ENCODE results near the gene RYR3.

RYR3 gene

DNA sequence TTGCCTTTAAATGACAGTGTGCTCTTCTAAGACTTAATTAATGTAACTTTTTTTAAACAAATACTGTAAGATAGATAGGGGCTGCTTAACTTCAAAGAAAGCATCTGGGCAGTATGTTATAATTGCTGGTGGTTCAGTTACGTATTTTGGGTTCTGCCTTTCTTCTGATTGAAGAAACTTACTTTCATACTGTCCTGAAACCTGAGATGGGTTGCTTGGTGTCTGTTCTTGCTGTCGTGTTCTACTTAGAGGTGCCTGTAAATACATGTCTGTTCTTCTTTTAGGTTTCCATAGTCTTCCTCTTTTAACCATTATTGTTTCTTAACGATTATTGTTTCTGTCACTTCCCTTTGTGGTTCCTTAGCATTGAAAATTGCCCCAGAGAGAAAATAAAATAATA lies 359.8 kb downstream of the RYR3 start:
- no peak for ATAC-seq
- TF ChIP-seq, protein P1, sequence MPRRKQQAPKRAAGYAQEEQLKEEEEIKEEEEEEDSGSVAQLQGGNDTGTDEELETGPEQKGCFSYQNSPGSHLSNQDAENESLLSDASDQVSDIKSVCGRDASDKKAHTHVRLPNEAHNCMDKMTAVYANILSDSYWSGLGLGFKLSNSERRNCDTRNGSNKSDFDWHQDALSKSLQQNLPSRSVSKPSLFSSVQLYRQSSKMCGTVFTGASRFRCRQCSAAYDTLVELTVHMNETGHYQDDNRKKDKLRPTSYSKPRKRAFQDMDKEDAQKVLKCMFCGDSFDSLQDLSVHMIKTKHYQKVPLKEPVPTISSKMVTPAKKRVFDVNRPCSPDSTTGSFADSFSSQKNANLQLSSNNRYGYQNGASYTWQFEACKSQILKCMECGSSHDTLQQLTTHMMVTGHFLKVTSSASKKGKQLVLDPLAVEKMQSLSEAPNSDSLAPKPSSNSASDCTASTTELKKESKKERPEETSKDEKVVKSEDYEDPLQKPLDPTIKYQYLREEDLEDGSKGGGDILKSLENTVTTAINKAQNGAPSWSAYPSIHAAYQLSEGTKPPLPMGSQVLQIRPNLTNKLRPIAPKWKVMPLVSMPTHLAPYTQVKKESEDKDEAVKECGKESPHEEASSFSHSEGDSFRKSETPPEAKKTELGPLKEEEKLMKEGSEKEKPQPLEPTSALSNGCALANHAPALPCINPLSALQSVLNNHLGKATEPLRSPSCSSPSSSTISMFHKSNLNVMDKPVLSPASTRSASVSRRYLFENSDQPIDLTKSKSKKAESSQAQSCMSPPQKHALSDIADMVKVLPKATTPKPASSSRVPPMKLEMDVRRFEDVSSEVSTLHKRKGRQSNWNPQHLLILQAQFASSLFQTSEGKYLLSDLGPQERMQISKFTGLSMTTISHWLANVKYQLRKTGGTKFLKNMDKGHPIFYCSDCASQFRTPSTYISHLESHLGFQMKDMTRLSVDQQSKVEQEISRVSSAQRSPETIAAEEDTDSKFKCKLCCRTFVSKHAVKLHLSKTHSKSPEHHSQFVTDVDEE (CRISPR knock-in tag; IDR thresholded peaks at IDR 0.05): no peak
- TF ChIP-seq ZC3H10 (CRISPR knock-in tag; IDR thresholded peaks at IDR 0.05) (no peak), GLIS3 (CRISPR knock-in tag; IDR thresholded peaks at IDR 0.05) (no peak), CSDC2 (CRISPR knock-in tag; IDR thresholded peaks at IDR 0.05) (no peak)
- TF ChIP-seq, protein P2, sequence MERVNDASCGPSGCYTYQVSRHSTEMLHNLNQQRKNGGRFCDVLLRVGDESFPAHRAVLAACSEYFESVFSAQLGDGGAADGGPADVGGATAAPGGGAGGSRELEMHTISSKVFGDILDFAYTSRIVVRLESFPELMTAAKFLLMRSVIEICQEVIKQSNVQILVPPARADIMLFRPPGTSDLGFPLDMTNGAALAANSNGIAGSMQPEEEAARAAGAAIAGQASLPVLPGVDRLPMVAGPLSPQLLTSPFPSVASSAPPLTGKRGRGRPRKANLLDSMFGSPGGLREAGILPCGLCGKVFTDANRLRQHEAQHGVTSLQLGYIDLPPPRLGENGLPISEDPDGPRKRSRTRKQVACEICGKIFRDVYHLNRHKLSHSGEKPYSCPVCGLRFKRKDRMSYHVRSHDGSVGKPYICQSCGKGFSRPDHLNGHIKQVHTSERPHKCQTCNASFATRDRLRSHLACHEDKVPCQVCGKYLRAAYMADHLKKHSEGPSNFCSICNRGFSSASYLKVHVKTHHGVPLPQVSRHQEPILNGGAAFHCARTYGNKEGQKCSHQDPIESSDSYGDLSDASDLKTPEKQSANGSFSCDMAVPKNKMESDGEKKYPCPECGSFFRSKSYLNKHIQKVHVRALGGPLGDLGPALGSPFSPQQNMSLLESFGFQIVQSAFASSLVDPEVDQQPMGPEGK (CRISPR knock-in tag; IDR thresholded peaks at IDR 0.05; ENCODE audit: borderline replicate concordance): no peak

DNA sequence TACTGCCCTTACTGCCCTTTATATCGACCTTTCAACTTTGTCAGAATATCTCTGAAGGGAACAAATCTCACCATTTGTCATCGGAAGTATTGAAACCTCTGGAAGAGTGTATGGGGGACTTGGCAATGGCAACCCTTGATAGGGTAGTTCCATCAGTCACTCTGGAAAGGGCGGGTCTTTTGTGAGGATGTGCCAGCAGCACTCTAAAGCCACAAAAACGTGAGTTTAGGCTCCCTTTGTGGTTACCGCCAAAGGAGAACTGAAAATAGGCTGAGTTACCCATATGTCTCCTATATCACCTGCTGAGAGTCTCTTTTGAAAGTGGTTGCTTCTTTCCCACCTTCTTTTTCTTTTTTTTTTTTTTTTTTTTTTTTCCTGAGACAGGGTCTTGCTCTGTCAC lies 360.7 kb downstream of the RYR3 start:
- ATAC-seq: no peak
- TF ChIP-seq ISL1 (CRISPR knock-in tag; IDR thresholded peaks at IDR 0.05): no peak
- no peak for TF ChIP-seq TOX (CRISPR knock-in tag; IDR thresholded peaks at IDR 0.05; ENCODE audit: borderline replicate concordance)

DNA sequence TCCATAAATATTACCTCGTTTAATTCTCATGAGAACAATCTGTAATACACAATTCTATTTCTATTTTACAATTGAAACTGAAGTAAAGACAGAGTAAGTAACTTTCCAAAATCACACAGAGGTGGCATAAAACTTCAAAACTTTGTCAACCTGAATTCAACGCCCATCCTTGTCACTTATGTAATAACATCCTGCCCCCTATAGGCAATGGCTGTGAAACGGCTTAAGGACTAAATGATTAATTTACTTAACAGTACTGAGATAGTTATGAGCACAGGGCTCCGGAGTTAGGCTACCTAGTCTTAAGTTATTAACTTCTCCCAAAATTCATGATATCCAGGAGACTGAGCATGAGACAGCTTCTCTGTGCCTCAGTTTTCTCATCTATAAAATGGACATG lies 364.5 kb downstream of the RYR3 start:
- TF ChIP-seq TOX (CRISPR knock-in tag; IDR thresholded peaks at IDR 0.05; ENCODE audit: borderline replicate concordance): no peak
- no peak for TF ChIP-seq ZNF70 (CRISPR knock-in tag; IDR thresholded peaks at IDR 0.05)
- TF ChIP-seq ZFP3 (CRISPR knock-in tag; IDR thresholded peaks at IDR 0.05): no peak
- TF ChIP-seq ZNF8 (CRISPR knock-in tag; IDR thresholded peaks at IDR 0.05): no peak
- no peak for TF ChIP-seq ZFP30 (CRISPR knock-in tag; IDR thresholded peaks at IDR 0.05)
- TF ChIP-seq, protein P2 (CRISPR knock-in tag; IDR thresholded peaks at IDR 0.05; ENCODE audit: borderline replicate concordance): no peak
- no peak for TF ChIP-seq CSDC2 (CRISPR knock-in tag; IDR thresholded peaks at IDR 0.05)
- TF ChIP-seq RARB (CRISPR knock-in tag; IDR thresholded peaks at IDR 0.05): no peak
- ATAC-seq: peak; percentile 65; the same call in 2 of the 3 replicates

DNA sequence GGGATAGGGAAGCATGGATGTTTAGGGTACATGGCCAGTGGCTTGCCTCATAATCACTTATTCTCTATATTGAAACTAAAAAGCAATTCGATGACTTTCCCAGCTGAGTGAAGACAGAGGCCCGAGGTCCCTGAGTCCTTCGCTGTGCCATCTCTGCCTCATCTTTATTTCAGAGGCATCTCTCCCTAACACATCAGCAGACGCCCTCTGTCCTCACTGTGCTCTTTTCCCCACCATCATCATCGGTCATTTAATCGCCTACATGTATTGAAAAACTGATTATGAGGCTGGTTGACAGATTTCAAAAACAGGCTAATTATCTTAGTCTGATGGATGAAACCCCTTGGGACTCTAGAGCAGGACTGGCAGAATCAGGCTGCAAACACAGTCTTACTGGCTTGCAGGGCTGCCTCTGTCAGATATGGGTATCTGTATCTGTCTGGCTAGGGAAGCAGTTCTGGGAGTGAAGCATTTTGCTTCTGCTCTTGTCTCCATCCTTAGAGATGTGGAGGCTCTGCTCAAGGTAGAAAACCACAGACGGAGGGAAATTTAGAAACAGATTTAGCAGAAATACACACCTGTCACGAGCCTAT lies 366.6 kb downstream of the RYR3 start:
- ATAC-seq: no peak
- no peak for TF ChIP-seq ZFP30 (CRISPR knock-in tag; IDR thresholded peaks at IDR 0.05)
- TF ChIP-seq BACH2 (CRISPR knock-in tag; IDR thresholded peaks at IDR 0.05; ENCODE audit: borderline replicate concordance): no peak
- TF ChIP-seq ZC3H10 (CRISPR knock-in tag; IDR thresholded peaks at IDR 0.05): no peak
- TF ChIP-seq, protein P1 (CRISPR knock-in tag; IDR thresholded peaks at IDR 0.05): no peak
- TF ChIP-seq SNAI2 (CRISPR knock-in tag; IDR thresholded peaks at IDR 0.05): no peak
- TF ChIP-seq RARB (CRISPR knock-in tag; IDR thresholded peaks at IDR 0.05): no peak
- no peak for TF ChIP-seq ISL1 (CRISPR knock-in tag; IDR thresholded peaks at IDR 0.05)

DNA sequence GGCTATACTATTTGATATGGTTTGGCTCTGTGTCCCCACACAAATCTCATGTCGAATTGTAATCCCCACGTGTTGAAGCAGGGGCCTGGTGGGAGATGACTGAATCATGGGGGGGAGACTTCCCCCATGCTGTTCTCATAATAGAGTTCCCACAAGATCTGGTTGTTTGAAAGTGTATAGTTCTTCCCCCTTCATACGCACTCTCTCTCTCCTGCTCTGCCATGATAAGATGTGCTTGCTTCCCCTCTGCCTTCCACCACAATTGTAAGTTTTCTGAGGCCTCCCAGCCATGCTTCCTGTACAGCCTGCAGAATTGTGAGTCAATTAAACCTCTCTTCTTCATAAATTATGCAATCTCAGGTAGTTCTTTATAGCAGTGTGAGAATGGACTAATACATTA lies 367.4 kb downstream of the RYR3 start:
- ATAC-seq: no peak
- TF ChIP-seq, protein P3, sequence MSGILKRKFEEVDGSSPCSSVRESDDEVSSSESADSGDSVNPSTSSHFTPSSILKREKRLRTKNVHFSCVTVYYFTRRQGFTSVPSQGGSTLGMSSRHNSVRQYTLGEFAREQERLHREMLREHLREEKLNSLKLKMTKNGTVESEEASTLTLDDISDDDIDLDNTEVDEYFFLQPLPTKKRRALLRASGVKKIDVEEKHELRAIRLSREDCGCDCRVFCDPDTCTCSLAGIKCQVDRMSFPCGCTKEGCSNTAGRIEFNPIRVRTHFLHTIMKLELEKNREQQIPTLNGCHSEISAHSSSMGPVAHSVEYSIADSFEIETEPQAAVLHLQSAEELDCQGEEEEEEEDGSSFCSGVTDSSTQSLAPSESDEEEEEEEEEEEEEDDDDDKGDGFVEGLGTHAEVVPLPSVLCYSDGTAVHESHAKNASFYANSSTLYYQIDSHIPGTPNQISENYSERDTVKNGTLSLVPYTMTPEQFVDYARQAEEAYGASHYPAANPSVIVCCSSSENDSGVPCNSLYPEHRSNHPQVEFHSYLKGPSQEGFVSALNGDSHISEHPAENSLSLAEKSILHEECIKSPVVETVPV (CRISPR knock-in tag; IDR thresholded peaks at IDR 0.05): no peak
- no peak for TF ChIP-seq ARNTL (CRISPR knock-in tag; IDR thresholded peaks at IDR 0.05; ENCODE audit: borderline replicate concordance, low read depth)
- no peak for TF ChIP-seq ZFP30 (CRISPR knock-in tag; IDR thresholded peaks at IDR 0.05)
- TF ChIP-seq, protein P1 (CRISPR knock-in tag; IDR thresholded peaks at IDR 0.05): no peak
- TF ChIP-seq CSDC2 (CRISPR knock-in tag; IDR thresholded peaks at IDR 0.05): no peak
- TF ChIP-seq SNAI2 (CRISPR knock-in tag; IDR thresholded peaks at IDR 0.05): no peak
- TF ChIP-seq ZFP3 (CRISPR knock-in tag; IDR thresholded peaks at IDR 0.05): no peak
- no peak for TF ChIP-seq GLIS3 (CRISPR knock-in tag; IDR thresholded peaks at IDR 0.05)
- TF ChIP-seq, protein P4, sequence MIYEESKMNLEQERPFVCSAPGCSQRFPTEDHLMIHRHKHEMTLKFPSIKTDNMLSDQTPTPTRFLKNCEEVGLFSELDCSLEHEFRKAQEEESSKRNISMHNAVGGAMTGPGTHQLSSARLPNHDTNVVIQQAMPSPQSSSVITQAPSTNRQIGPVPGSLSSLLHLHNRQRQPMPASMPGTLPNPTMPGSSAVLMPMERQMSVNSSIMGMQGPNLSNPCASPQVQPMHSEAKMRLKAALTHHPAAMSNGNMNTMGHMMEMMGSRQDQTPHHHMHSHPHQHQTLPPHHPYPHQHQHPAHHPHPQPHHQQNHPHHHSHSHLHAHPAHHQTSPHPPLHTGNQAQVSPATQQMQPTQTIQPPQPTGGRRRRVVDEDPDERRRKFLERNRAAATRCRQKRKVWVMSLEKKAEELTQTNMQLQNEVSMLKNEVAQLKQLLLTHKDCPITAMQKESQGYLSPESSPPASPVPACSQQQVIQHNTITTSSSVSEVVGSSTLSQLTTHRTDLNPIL (CRISPR knock-in tag; IDR thresholded peaks at IDR 0.05; ENCODE audit: low read depth): no peak
